HG03571 (cell line): ENCODE measurements around the gene BCL3.
A peak's percentile ranks its signal among the peaks of the same experiment; 100 is the strongest.

ENCODE experiments used
- ATAC-seq: cut with Tn5 transposase; IDR thresholded peaks from one replicate; pipeline ENCODE4 v1.9.1; 2021; ENCODE audit not compliant: unreplicated experiment

The BCL3 gene

DNA sequence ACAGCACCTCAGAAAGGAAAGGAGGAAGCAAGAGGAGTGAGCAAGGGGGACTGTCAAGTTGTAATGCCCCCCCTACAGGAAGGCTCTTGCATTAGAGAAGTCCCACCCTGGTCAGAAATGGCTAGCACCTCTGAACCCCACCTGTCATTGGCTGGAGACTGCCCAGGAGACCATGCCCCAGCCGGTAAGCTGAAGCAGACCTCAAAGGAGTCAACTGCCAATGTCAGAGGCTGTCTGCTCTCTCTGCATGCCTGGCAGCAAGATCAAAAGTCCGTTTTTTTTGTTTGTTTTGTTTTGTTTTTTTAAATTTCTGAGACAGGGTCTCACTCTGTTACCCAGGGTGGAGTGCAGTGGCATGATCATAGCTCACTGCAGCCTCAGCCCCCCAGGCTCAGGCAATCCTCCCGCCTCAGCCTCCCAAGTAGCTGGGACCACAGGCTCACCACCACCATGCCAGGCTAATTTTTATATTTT, 8.1 kb upstream of the BCL3 start:
- ATAC-seq: no peak

DNA sequence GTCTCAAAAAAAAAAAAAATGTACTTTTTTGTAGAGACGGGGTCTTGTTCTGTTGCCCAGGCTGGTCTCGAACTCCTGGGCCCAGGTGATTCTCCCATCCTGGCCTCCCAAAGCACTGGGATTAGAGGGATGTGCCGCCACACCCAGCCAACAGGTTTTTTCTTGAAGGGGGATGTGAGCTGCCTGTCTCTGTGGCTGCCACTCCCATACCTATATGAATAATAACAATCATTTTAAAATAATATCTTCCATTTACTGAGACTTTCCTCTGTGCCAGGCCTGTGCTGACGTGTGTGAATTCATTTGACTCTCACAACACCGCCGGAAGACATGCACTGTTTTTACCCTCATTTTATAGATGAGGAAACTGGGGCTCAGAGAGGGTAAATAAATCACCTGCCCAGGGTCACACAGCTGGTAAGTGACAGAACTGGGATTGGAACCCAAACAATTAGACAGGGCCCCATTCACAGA, 7.2 kb upstream of the BCL3 start:
- no peak for ATAC-seq

DNA sequence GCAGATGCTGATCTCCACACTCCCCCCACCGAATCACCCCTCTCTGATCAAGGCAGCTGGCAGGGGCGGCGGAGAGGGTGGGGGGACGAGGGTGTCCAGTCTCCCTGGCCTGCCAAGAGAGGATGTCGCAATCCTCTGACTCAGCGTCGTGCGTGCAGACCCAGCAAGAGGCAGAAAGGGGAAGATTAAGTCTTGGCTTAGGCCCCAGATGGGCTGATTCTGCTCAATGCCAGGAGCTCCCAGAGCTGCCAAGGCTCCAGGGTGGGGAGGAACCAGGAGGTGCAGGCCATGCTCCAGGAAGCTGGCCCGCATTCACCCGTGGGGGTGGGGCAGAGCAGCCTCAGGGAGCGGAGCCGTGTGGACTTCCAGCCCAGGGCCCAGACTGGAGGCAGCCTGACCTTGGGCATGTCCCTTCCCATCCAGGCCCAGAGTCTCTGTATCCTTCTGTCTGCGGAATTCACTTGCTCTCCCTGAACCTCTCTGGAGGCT, 6.6 kb upstream of the BCL3 start:
- ATAC-seq: no peak

GRCh38 chr19:44742330-44743061, 6.0 kb upstream of the BCL3 start:
- ATAC-seq: no peak

DNA sequence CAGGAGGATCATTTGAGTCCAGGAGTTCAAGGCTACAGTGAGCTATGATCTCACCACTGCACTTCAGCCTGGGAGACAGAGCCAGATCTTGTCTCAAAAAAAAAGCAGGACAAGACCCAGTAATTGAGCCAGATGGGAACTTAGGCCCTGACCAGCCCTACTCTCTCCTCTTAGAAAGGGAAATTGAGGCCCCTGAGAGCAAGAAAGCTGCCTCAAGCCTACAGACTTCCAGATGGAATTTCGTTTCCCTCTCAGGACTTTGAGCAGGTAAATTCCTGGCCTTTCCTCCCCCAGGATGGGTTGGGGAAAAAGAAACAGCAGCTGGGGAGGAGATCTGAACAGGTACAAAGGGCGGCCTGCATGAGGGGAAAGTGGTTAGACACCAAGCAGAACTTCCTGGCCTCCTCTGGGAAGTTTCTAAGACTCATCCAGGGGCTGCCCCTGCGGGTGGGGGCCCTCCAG, 3.6 kb upstream of the BCL3 start:
- no peak for ATAC-seq

DNA sequence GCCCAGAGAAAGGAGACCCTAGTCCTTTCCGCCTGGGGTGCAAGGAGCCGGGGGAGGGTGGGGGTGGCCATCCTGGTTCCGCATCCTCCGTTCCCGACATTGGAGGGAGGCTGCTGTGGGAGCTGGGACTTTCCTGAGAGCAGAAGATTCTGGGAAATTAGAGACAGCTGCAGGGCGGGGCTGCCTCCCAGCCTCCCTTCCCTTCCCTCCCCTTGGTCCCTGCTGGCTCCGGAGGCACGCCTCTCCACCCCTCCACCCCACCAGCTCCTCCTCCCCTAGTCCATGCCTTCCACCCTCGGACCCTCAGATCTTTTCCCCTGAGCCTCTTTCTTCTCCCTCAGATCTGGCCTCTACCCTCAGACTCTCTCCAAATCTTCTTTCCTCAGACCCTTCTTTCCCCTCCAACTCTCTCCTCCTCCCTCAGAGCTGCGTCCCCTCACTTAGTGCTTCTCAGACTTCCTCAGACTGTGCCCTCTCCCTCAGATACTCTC, 3.1 kb upstream of the BCL3 start:
- ATAC-seq: no peak

GRCh38 chr19:44745887-44746600, 2.5 kb upstream of the BCL3 start:
- ATAC-seq: no peak

GRCh38 chr19:44746616-44746945, 1.9 kb upstream of the BCL3 start:
- ATAC-seq: no peak

- ATAC-seq: peak; percentile 32
Observed at GRCh38 chr19:44746946-44747738, 1.4 kb upstream of the BCL3 start.

DNA sequence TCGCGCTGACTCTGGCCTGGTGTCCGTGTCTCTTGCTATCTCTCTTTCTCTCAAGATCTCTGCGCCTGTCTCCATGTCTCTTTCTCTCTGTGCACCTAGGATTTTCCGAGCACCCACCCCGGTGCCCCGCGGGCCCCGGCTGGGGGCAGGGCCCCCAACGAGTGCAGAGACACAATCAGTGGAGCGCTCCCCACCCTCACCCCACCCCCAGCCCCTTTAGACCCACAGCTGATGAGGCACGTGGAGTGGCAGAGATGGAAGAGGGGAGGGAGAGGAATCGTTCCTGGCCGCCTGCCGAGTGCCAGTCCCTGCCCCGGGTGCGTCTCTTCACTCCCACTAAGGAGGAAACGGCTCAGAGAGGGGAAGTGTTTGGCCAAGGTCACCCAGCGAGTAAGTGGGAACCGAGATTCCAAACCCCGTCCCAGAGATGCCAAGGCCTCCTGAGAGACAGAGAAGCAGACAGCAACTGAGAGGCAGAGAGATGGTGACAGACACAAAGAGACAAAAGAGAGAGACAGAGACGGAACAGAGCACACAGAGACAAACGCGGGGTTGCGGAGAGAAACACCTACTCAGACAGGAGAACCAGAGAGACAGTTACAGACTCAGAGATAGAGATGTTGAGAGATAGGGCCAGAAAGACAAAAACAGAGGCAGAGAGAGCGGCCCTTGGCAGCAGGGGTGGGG, 626 bp upstream of the BCL3 start:
- peak; percentile 1 for ATAC-seq

DNA sequence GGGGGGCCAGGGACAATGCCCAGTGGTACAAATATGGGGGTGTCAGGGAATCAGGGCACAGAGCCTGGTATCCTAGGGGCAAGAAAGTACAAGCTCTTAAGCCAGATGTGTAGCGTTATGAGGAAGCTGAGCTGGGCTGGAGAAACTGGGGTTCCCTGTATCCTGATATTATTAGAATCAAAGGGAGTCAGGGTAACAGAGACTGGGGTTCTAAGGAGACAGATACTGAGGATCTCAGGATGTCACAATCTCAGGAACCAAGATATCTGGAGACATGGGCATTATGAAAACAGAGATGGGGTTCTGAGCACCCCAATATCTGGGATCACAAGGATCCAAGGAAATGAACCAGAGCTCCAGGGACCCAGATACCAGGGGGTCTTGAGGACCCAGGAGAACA, 784 bp downstream of the BCL3 start:
- ATAC-seq: no peak

- ATAC-seq: no peak
Observed at GRCh38 chr19:44749994-44750393, 1.5 kb downstream of the BCL3 start.

- no peak for ATAC-seq
Observed at GRCh38 chr19:44752123-44752815, 3.8 kb downstream of the BCL3 start.

DNA sequence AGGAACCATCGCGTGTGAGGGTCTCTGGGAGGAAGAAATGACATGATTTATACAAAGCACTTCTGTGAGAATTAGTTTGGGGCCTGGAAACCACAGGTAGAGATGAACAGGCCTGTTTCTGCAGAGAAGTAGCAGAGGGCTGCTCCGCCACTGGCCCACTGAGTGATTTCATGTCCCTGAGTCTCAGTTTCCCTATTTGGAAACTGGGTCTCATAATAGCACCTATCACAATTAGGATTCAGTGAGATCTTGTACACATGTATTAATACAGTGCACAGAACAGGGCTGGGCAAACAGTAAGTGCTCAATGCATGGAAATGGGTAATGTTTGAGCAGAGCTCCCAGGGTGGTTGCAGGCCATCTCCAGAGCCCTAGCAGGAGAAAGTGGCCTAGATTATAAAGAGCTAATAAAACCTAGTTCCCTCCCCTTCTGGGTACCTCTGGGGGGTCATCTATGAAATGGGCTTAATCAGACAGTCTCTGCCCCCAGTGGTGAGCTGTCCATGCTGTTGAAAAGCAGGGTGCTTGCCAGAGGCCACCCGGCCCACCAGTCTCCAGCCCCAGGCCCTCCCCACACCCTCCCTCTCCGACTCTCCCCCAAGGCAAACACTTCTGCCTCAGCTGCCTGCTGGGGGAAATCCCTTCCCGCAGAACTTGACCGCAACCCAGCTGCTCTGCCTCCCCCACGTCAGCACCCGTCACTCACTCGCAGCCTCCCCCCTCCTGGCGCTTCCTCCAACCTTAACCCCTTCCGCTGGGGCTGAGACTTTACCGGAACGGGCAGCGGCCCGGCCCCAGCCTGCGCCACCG, 4.5 kb downstream of the BCL3 start:
- peak; percentile 60 for ATAC-seq

DNA sequence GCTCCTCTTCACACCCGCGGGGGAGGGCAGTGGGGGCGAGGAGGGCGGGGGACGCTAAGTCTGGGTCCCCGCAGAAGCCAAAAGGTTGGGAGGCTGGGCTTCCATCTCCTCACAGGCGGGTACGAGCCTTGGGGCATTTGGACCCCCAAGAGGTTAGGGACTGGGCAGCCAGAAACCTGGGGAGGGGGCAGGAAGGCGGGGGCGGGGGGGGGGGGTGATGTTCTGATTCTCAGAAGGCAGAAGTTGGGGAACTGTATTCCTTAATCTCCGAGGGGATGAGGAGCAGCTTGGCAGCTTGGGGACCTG, 5.1 kb downstream of the BCL3 start:
- no peak for ATAC-seq

DNA sequence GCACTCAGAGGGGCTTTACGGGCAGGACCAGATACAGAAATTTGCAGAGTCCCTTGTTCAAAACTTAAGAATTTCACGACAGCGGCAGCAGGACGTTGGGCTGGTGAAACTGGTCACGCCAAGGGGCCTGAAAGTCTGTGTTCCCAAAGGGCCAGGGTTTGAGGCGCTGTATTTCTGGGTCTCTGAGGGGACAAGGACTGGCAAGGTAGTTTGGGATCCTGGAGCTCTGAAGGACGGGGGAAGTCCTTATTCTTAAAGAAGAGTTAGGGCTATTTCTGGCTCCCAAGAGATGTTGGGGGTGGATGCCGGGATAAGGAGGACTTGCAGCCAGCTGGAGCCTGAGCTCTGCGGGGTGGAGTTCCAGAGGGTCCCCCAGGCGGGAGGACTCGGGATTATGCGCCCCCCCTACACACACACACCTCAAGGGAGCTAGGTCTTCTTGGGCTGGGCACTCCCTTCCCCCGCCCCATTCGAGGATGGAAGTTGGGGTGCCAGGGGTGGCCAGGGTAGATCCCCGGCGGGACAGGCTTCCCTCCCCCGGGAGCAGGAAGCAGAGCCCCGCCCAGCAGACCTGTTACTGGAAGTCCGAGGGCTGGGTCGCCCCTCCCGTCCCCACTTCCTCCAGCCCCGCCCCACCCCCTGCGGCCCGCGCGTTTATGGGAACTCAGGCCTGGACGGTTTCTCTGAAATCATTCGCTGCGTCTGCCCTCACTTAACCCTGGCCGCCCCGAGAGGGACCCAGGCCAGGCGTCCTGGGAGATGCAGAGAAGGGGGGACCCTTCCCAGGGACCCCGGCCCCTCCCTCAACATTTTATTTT, 5.6 kb downstream of the BCL3 start:
- ATAC-seq: no peak

- no peak for ATAC-seq
Observed at GRCh38 chr19:44754750-44755080, 6.2 kb downstream of the BCL3 start.

DNA sequence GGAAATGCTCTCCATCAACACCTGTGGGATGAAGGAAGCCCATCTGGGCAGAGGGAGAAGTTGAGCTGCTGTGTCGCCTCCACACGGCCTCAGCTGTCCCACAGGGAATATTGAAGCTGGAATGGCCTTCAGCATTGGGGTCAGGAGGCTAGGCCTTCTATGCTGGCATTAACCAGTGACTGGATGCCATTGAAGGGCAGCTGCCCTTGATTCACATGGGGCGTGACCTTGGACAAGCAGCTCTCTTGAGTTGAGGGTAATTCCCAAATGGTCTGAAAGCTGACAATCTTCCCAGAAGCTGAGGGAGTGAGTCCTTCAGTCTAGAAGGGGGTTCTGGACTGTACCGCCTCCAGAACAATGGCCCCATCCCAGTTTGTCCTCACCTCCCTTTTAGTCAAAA, 6.7 kb downstream of the BCL3 start:
- ATAC-seq: no peak

DNA sequence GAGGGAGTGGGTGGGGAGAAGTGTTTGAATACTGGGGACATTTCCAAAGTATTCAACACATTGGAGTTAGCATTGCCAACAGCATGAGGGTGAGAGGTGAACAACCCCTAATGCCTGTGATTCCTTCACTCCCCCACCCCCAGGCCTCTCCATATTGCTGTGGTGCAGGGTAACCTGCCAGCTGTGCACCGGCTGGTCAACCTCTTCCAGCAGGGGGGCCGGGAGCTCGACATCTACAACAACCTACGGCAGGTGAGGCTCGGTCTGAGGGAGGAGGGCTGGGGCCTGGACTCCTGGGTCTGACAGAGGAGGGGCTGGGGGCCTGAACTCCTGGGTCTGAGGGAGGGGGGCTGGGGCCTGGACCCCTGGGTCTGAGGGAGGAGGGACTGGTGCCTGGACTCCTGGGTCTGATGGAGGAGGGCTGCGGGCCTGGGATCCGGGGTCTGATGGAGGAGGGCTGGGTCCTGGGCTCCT, 7.6 kb downstream of the BCL3 start:
- ATAC-seq: no peak
